MM.1S (cell line): ENCODE results near the gene CFAP74.

Source experiments
- DNase-seq: peaks from one replicate; pipeline ENCODE4 v3.0.0-alpha.2; 2015
- H2AFZ ChIP-seq: fragments of 300-600 bp; sonication (generic); 2 replicates; pipeline ENCODE4 v1.6.0; 2016; ENCODE audit warnings: antibody characterized with exemption, low read length
- H3F3A ChIP-seq: fragments of 300-600 bp; sonication (generic); 2 replicates; pipeline ENCODE4 v1.6.1; 2016; ENCODE audit warnings: mild to moderate bottlenecking, antibody characterized with exemption, low read length, moderate library complexity, mixed read lengths; ENCODE audit not compliant: insufficient read depth
- H3K27ac ChIP-seq: fragments of 300-600 bp; sonication (generic); 2 replicates; pipeline ENCODE4 v1.5.1; 2016; ENCODE audit warnings: mild to moderate bottlenecking, low read length
- H3K27me3 ChIP-seq: fragments of 300-600 bp; sonication (generic); replicated peaks from 2 replicates; pipeline ENCODE4 v1.6.0; 2016; ENCODE audit warnings: low read length; ENCODE audit not compliant: insufficient read depth
- H3K36me3 ChIP-seq: fragments of 300-600 bp; sonication (generic); replicated peaks from 2 replicates; pipeline ENCODE4 v1.6.1; 2016; ENCODE audit warnings: mild to moderate bottlenecking, low read length, mixed read lengths; ENCODE audit not compliant: insufficient read depth
- H3K4me1 ChIP-seq: fragments of 300-600 bp; sonication (generic); 2 replicates; pipeline ENCODE4 v1.6.1; 2016; ENCODE audit warnings: low read length, mixed read lengths
- H3K4me2 ChIP-seq: fragments of 300-600 bp; sonication (generic); 2 replicates; pipeline ENCODE4 v1.6.0; 2016; ENCODE audit warnings: low read depth, low read length
- H3K4me3 ChIP-seq: fragments of 300-600 bp; sonication (generic); 2 replicates; pipeline ENCODE4 v1.5.1; 2016; ENCODE audit warnings: low read length, mixed read lengths
- H3K79me2 ChIP-seq: fragments of 300-600 bp; sonication (generic); 2 replicates; pipeline ENCODE4 v1.6.1; 2016; ENCODE audit warnings: mixed run types, low read length, mixed read lengths
- H3K9ac ChIP-seq: fragments of 300-600 bp; sonication (generic); 2 replicates; pipeline ENCODE4 v1.6.1; 2016; ENCODE audit warnings: low read length, mixed read lengths
- H3K9me2 ChIP-seq: fragments of 300-600 bp; sonication (generic); replicated peaks from 2 replicates; pipeline ENCODE4 v1.6.1; 2016; ENCODE audit warnings: mild to moderate bottlenecking, low read length, mixed read lengths; ENCODE audit not compliant: insufficient read depth
- H3K9me3 ChIP-seq: fragments of 300-600 bp; sonication (generic); replicated peaks from 2 replicates; pipeline ENCODE4 v1.6.1; 2016; ENCODE audit warnings: mild to moderate bottlenecking, low read length, mixed read lengths; ENCODE audit not compliant: insufficient read depth
- H4K20me1 ChIP-seq: fragments of 300-600 bp; sonication (generic); 2 replicates; pipeline ENCODE4 v1.6.1; 2016; ENCODE audit warnings: mild to moderate bottlenecking, low read length, moderate library complexity, mixed read lengths; ENCODE audit not compliant: insufficient read depth
- EZH2 ChIP-seq: fragments of 300-600 bp; sonication (generic); optimal IDR thresholded peaks from 2 replicates; pipeline ENCODE3; 2017; ENCODE audit warnings: low read depth, mild to moderate bottlenecking, antibody characterized with exemption, low read length, mixed read lengths
- EZH2phosphoT487 ChIP-seq: fragments of 300-600 bp; sonication (generic); IDR thresholded peaks from 2 replicates; pipeline ENCODE4 v1.6.1; 2018; ENCODE audit warnings: antibody characterized with exemption, low read length
- TF ChIP-seq, protein P1 (sequence below): fragments of 300-600 bp; sonication (generic); IDR thresholded peaks from 2 replicates; pipeline ENCODE4 v1.5.1; 2016; ENCODE audit warnings: antibody characterized with exemption, low read length, mixed read lengths

CFAP74 gene

DNA sequence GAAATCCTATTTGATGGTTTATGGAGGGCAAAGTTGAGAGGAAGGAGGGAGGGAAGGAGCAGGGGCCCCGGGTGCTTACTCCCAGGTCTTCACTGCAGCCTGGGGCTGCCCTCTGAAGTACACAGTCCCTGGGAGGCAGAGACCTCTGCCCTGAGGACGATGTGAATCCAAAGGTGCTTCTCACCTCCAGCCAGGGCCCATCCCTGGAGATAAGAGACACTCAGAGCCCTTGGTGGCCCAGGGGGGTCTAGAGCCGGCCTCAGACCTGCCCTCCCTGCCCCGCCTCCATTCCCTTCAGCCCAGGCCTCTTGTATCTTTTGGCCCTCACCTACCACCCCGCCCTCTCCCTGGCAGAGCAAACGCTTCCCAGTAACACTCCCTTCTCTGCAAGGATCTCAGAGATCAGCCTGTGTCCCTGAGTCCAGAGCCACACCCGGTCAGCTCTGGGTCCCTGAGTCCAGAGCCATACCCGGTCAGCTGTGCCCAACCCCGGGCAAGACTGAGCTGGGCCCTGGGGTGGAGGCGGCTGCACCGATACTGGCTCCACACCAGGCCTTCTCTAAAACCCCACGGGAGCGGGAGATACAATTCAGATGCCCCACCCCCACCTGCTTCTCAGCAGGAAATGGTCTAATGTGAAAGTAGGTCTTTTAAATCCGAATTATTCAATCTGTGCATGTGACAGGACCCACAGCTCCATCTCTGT lies 109.1 kb downstream of the CFAP74 start:
- no peak for TF ChIP-seq EZH2phosphoT487
- TF ChIP-seq, protein P1, sequence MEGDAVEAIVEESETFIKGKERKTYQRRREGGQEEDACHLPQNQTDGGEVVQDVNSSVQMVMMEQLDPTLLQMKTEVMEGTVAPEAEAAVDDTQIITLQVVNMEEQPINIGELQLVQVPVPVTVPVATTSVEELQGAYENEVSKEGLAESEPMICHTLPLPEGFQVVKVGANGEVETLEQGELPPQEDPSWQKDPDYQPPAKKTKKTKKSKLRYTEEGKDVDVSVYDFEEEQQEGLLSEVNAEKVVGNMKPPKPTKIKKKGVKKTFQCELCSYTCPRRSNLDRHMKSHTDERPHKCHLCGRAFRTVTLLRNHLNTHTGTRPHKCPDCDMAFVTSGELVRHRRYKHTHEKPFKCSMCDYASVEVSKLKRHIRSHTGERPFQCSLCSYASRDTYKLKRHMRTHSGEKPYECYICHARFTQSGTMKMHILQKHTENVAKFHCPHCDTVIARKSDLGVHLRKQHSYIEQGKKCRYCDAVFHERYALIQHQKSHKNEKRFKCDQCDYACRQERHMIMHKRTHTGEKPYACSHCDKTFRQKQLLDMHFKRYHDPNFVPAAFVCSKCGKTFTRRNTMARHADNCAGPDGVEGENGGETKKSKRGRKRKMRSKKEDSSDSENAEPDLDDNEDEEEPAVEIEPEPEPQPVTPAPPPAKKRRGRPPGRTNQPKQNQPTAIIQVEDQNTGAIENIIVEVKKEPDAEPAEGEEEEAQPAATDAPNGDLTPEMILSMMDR = no peak
- TF ChIP-seq EZH2 = no peak
- H3F3A ChIP-seq = peaks cover 21% of the 10 kb centered on the region
- H3K4me3 ChIP-seq = no peak overlapping the region

DNA sequence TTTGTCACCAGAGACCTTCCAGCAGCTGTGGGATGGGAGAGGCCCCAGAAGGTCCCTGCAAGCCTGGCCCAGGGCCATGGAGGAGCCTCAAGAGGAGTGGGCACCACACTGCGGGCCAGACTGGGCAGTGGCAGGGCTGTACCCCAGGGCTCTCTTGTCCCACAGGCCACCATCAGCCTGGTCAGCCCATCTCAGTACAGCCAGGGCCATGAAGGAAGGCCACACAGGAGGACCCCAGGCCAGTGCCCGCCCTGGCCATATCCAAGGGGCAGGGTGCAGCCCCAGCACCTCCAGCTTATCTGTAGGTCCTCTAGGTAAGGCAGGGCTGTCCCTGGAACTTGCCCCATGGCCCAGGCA lies 109.6 kb downstream of the CFAP74 start:
- H3K9me3 ChIP-seq = no peaks in the 10 kb centered on the region
- H3K27me3 ChIP-seq = no peaks in the 10 kb centered on the region
- no peak overlapping the region for H2AFZ ChIP-seq
- no peaks in the 10 kb centered on the region for H3K36me3 ChIP-seq
- DNase-seq = no peak
- peaks cover 17% of the 10 kb centered on the region for H3K79me2 ChIP-seq
- no peak overlapping the region for H3K4me3 ChIP-seq
- H3K4me2 ChIP-seq = no peak overlapping the region
- H3K27ac ChIP-seq = no peak overlapping the region
- no peaks in the 10 kb centered on the region for H3K9me2 ChIP-seq
- peaks cover 7% of the 10 kb centered on the region for H4K20me1 ChIP-seq
- H3F3A ChIP-seq = peaks cover 21% of the 10 kb centered on the region
- H3K9ac ChIP-seq = no peak overlapping the region
- peaks cover 29% of the 10 kb centered on the region for H3K4me1 ChIP-seq
- TF ChIP-seq, protein P1 = no peak
- TF ChIP-seq EZH2 (no peak), EZH2phosphoT487 (no peak)

More for the DNA sequence above, 109.1 kb downstream of the CFAP74 start:
- H3K79me2 ChIP-seq = peaks cover 12% of the 10 kb centered on the region
- H2AFZ ChIP-seq = no peak overlapping the region
- H3K9me2 ChIP-seq = no peaks in the 10 kb centered on the region
- DNase-seq = no peak
- H3K4me1 ChIP-seq = peaks cover 24% of the 10 kb centered on the region
- no peaks in the 10 kb centered on the region for H3K9me3 ChIP-seq
- H3K36me3 ChIP-seq = no peaks in the 10 kb centered on the region
- no peak overlapping the region for H3K27ac ChIP-seq
- no peak overlapping the region for H3K4me2 ChIP-seq
- 0 out of 2 replicates have a peak, but pooled peaks cover 2% of the 10 kb centered on the region for H4K20me1 ChIP-seq
- H3K9ac ChIP-seq = no peak overlapping the region
- no peaks in the 10 kb centered on the region for H3K27me3 ChIP-seq

DNA sequence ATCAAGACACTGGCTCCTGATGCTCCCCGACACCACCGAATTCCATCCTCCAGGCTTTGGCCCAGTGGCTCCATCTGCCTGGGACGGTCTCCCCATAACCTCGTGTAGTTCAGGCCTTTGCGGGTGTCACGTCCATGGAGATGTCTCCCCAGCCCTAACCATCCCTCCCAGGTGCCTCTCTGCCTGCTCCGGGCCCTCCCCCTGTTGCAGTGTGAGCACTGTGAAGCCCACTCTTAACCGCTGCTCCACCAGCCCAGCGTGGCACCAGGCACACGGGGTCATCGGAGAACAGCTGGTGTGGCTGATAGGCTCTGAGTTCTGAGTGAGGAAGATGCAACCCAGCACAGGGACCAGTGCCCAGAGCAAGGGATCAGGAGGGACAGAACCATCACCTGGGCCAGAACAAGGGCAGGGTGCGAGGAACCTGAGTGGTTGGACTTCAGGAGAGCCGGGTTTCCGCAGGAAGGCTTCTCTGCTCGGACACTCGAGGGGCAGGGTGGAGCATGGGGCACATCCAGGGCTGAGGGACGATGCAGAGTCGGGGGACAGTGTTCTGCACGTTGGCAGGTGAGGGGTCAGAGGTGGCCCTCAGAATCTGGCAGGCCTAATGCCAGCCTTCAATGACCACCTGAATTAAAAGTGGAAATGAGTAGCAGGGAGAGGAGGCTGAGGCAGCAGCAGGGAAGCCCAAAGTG lies 110.1 kb downstream of the CFAP74 start:
- H4K20me1 ChIP-seq = peaks cover 10% of the 10 kb centered on the region
- H3K4me3 ChIP-seq = no peak overlapping the region
- no peaks in the 10 kb centered on the region for H3K9me2 ChIP-seq
- H3F3A ChIP-seq = peaks cover 20% of the 10 kb centered on the region
- TF ChIP-seq, protein P1 = no peak
- TF ChIP-seq EZH2 = no peak
- TF ChIP-seq EZH2phosphoT487 = no peak
- H3K27me3 ChIP-seq = no peaks in the 10 kb centered on the region
- no peak overlapping the region for H2AFZ ChIP-seq
- H3K4me2 ChIP-seq = no peak overlapping the region
- no peaks in the 10 kb centered on the region for H3K36me3 ChIP-seq
- H3K9me3 ChIP-seq = no peaks in the 10 kb centered on the region
- peaks cover 33% of the 10 kb centered on the region for H3K4me1 ChIP-seq
- DNase-seq = no peak
- peaks cover 23% of the 10 kb centered on the region for H3K79me2 ChIP-seq
- H3K9ac ChIP-seq = no peak overlapping the region
- no peak overlapping the region for H3K27ac ChIP-seq
